NCI-H1092 treated with DMSO at 0.1 percent for 48 hours (cell line): ENCODE measurements around the gene HAO2.

Experiments
- DNase-seq: peaks from one replicate; lab custom pipeline; 2025; lab: John Stamatoyannopoulos, UW

The HAO2 gene

DNA sequence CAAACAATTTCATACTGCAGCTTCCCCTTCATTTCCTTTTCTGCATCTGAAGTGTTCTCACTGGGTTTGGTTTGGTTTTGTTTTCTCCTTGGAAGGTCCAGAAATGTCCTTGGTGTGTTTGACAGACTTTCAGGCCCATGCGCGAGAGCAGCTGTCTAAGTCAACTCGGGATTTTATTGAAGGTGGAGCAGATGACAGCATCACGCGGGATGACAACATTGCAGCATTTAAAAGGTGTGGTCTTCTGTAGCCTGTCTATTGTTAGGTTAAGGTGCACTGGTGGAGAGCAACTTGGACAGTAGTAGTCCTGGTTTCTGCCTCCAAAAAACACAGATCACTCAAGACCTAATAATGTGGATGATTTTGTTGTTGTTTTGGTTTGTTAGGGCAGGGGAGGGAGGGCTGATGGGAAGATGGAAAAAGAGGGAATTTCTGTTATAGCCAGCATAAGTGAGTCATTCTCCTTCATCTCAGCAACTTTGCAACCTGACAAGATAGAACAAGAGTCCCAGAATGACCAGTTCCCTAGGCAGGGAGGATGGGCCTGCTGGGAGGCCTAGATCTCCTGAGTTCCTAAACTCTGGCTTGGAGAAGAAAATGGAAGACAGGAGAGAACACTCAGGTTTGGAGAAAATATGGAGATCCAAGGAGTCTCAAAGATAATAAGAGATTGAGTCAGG is 12.5 kb downstream of the HAO2 start:
- DNase-seq: no peak

DNA sequence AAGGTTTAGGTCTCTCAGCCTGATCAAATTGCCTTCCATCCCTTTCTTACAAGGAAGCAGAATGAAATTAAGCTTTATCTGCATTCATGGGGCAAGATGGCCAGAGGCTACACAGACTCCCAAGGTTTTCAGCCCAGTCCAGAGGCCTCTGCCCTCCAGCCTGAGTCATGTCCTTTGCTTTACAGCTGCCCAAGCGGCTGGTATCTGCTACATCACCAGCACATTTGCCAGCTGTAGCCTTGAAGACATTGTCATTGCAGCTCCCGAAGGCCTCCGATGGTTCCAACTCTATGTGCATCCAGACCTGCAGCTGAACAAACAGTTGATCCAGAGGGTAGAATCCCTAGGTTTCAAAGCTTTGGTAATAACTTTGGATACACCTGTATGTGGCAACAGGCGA is 16.0 kb downstream of the HAO2 start:
- DNase-seq: no peak

DNA sequence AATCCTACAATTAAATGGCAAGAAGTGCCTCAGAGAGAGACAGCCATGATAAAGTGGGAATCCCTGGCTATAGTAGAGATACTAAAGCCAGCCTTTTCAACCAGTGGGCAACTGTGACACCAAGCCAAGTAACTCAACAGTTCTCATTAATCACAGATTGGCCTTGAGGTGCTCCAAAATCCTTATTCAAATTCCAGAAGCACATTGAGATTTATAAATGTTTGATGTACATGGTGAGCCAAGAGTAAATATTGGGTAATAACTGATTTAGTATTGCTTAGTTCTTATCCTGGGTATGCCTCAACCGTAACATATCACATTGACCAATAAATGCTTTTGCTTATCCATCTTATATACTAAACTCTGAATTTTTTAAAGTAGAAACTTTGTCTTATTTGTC is 17.1 kb downstream of the HAO2 start:
- no peak for DNase-seq

DNA sequence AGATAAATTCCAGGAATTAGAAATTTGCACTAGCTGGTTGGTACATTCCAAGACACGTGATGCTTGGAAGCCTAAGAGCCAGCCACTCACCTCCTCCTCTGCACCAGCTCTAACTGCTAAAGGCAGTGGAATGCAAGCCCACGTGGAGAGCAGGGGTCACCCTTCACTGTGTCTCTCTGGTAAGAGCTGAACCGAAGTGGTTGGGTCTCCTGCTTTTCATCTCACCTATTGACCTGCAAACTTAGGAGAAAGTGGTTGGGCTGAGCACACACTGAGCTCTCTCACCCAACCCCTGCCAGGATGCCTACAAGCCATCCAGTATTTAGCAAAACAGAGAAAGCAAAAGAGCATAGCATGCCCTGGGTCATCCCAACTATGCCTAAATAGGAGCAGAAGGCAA is 19.3 kb downstream of the HAO2 start:
- DNase-seq: no peak

DNA sequence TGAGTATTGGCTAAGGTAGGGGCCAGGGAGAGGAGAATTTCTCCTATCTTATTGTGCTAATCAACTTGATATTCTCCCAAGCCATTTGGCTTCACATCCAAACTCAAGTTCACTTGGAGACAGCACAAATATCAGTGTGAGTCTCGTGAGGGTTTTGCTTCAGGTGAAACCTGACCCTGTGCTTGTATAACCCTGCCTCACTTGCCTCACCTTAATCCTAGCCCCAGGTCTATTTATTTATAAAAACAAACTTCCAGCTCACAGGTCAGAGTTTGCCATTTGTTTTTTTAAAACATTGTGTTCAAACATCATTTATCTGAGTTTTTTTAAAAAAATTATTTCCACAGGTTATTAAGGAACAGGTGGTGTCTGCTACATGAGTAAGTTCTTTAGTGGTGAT is 19.9 kb downstream of the HAO2 start:
- DNase-seq: no peak

DNA sequence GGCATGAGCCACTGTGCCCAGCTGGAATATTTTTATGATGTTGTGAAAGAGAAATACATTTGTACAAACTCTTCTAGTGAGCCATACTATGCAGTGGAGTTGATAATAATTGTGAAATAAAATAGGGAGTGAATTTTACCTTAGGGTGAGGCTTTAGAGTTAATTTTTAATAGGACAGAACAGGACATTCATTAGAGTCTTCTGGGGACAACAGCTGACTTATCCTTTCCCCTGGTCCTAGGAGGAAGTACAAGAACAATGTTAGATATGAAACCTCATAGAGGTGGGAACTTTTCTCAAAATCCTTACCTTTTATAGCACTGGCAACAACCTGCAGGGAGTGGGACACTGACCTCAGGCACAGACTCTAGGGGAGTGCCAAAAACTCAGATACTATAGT is 21.9 kb downstream of the HAO2 start:
- DNase-seq: no peak

DNA sequence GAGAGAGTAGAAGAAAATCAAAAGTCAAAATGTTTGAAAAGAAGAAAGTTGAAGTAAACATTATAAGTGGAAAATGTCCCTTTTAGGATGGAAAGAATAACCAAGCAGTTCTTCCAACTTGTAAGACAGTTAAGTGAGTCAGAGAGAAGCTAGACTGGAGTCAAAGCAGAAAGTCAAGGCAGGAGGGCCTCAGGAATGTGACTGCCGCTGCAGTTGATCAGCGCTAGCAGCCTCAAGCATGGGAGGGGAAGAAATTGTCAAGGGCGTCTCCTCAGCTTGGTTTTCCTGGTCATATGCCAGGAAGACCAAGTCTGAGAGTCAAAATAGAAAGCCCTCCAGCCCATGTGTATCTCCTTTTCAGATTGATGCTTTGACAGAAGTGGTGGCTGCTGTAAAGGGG is 23.2 kb downstream of the HAO2 start:
- DNase-seq: no peak

DNA sequence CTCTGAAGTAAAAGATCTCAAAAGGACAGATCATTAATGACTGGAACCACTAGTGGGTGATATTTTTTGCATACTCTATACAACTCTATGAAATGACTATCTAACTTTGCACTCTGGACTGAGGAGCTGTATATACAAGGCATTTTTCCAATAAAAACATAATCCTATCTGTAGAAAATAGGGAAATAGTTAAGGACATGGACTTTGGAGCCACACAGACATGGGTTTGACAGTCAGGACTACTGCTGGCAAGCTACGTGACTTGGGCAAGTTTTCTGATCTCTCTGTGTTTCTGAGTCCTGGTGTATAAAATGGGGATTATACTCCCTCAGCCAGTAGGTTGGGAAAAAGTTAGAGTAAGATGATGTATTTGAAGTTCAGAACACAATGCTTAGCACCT is 25.5 kb downstream of the HAO2 start:
- DNase-seq: no peak

DNA sequence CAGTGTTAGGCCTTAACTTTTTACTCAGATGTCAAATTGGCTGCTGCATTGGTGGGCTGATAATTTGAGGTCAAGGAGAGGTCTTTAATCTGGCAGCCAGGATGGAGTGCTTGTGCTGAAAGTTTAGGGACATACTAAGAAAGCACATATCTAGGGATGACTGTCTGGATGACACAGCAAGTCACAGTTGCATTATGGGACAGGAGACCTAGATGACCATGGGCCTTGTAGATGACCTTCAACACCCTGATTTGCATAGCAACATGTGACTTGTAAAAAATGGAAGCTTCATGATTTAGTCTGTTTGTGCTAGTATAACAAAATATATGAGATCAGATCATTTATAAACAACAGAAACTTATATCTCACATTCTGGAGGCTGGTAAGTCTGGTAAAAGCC is 28.4 kb downstream of the HAO2 start:
- DNase-seq: no peak

DNA sequence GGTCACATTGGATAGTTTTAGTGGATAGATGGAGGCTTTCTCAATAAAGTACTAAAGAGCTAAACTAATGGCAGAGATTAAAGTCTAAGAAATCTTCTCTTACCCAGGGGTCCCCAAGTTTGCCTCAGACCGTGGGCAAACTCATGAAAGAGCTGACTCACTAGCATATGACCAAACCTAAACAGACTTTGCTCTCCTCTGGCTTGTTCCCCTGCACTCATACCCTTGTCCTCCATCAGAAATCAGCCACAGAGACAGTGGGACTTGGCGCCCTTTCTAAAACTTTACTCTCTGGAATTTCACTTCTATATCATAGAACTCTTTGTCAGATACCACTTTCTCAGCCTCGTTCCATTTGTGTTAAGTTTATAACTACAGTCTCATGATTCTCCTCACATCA is 29.4 kb downstream of the HAO2 start:
- no peak for DNase-seq

DNA sequence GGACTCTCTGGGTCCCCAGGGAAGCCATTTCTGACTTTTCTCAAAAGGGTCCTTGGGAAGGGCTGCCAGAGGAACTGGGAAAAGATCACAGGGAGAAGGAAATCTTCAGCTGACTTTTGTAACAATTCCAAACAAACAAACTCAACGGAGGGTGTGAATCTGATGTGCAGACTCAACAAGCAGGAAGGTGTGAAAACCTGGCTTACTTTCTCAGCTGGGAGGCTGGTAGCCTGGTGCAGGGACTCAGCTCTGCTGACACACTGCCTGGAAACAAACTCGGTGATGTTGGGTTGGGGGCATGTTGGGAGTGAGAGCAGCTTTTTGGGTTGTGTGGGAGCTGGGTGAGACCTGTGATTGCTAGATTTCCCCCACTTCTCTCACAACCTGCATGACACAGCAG is 36.2 kb downstream of the HAO2 start:
- DNase-seq: no peak

DNA sequence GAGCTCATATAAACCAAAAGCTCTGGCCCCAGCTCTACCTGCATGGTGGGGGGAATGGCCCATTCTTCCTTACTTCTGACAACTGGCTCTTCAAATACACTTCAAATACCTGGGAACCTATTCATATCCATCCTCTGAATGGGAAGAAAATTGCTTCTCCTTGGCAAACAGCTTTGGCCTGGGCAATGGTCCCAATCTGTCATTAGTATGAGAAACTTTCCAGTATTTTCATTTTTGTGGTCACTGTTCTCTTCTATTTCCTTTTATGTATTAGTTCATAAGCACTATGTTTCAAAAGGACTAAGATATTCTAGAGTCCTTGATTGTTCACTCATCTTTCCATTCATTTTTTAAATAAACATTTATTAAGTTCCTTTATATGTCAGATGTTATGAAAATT is 41.1 kb downstream of the HAO2 start:
- peak; percentile 8 for DNase-seq

DNA sequence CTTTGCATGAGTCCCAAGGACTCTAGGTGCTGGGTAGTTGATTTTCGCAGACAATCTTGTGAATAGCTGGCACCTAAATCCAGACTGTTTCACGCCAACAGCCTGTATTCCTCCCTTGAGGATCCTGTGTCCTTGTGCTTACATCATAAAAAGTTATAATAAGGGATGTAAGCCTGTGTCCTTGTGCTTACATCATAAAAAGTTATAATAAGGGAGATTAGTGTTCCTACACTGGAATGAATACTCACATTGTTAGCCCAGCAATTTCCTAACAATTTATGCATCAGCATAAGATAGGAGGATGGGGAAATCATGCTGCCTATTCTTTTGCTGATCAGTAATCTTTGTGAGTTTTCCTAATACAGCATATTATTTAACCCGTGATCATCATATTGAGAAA is 42.4 kb downstream of the HAO2 start:
- DNase-seq: no peak

DNA sequence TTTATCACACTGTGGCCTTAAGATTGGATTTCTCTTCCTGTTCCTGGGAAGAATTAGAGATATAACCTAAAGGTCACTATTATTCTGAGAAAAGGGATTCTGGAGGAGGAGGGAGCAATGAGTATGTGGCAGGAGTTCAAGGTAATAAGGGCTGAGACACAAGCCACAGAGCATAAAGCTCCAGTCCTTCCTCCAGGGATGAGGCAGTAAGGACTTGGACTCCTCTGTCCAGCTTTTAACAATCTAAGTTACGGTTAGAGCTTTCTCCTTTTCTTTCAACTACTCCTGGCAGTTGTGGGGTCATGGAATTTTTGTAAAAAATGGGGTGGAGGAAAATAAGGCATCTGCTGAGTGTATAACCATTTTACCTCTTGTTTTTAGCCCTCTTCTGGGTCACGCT is 46.4 kb downstream of the HAO2 start, which contains the start of gene HSD3B2:
Gene HSD3B2, plus strand, starts transcription at position 201 of the 400 bp plus-strand sequence. CDS start 270 bp downstream, outside the sequence.
- DNase-seq: no peak

DNA sequence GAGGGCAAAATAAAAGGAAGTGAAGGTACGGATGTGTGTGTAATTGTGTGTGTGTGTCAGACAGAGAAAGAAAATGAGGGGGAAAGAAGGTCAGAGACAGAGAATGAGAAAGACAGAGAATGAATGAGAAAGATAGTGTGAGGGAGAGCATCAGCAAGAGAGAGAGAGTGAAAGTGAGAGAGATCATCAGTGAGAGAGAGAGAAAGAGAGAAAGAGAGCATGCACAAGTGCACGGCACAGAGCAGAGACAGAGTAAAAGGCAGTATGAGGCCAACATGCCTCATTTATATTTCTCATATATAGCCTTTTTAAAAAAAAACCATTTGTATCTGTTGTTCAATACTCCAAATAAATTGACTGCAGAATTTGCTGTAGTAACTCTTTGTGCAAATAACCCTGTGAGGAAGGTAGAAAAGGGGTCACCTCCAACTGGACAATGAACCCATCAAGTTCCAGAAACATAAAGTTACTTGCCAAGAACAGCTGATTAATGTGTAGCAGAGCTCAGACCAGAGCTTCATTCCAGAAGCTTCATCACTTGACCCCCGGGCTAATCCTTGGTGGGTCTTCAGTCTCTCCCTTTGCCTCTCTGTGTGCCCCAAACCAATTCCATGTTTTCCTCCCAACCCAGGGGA is 47.5 kb downstream of the HAO2 start:
- no peak for DNase-seq

DNA sequence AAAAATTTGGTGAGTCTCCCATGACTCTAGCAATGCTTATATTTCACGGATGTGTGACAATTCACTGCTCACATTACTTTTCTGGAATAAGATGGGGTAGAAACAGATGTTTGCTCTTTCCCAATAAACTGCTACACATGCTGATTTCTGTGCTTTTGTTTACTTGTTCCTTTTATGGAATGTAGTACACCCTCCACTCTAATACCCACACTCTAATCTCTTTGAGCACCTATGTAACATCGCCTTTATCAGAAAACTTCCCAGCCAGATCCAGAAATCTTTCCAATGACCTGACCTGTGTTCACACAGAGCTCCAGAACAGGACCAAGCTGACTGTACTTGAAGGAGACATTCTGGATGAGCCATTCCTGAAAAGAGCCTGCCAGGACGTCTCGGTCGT is 50.5 kb downstream of the HAO2 start:
- no peak for DNase-seq

DNA sequence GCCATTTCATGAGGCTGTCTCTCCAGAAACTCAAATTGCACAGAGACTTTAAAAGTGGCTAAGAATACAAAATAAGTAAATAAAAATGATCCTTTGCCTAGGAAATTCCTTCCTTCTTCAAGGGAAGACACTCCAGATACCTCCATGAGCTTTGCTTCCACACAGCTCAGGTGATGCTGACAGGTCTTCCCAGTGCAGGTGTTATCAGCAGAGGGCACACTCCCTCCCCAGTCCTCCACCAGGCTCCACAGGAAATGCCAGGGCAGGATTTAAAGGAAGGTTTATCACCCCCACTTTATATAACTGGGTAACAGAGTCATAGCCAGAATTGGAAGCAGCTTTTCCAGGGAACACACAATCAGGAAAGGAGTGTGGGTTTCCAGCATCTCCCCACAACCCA is 52.1 kb downstream of the HAO2 start:
- no peak for DNase-seq

DNA sequence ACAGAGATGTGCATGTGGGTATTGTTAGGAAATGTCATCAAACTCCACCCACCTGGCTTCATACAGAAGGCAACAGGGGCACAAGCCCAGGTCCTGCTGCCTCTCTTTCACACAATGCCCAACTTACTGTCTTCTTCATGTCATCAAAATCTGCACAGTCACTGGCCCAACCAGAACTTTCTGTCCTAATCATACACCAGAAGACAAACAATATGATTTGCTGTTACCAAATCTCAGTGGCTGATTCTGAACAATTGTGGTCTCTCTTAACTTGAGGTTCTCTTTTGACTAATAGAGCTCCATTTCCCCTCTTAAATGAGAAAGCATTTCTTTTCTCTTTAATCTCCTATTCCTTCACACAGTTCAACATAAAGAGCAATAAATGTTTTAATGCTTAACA is 54.0 kb downstream of the HAO2 start:
- no peak for DNase-seq

DNA sequence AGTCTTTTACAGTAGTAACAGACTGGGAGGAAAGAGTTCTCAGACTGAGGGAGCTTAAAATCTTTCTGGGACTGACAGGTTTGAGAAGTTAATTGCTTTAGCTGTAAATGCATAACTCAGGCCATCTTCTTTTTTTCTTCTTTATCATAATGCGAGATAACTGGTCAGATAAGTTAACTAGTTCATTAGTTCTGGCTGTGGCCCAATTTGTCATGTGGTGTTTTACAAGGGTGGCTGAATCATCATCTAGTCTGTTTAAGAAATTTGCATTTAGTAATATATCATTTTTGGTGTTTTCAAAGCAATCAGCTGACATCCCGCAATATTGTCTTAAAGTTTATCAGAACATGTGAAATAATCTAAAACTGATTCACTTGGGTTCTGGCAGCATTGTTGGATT is 60.4 kb downstream of the HAO2 start:
- no peak for DNase-seq

DNA sequence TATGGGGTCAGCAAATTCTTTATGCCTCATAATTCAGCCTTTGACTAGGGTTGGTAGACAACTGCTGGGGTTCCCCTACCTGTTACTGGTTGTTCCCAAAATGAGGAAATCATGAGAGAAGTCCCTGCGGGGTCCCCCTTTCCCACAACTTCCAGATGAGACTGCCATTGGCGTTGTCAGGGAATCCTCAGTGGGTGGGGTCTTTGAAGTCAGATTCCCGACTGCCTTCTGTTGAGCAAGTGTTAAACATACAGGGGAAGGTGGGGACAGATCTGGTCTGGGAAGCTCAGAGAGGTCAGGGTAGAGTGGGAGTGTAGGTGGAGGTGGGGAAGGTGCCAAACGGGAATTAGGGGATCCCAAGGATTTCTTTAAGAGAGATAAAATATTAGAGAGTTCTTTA is 61.1 kb downstream of the HAO2 start:
- DNase-seq: no peak

DNA sequence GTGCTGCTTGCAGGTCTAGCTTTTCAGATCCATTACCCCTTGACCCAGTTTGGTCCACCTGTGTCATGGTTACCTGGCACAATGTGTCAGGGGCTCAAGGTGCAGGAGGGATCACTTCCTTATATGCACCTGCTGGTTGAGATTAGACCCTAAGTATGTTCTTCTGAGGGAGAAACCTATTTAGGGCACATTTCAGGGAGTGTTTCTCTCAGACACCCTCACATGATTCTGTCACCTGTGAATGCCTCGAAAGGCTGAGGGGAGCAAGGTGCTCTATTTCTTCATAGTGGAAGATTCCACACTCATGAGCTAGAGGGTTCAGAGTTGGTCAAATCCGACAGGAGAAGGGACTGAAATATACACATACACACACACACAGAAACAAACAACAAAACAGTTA is 61.9 kb downstream of the HAO2 start:
- no peak for DNase-seq

DNA sequence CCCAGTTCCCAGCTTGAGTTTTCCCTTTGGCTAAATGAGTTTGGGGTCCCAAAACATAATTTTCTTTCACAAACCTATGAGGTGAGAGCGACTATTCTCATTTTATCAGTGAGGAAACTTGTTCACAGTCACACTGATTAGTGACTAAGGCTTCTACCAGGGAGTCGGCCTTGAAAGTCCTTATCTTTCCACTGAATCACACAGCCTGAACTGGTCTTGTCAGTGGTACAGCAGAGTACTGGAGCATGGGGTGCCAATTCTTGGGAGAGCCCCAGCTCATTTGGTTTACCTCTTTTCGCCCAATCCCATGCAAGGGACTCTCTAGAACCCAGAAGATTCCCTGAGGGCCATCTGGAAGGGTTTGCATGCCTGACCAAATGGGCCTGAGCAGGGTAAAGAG is 63.3 kb downstream of the HAO2 start:
- DNase-seq: no peak

DNA sequence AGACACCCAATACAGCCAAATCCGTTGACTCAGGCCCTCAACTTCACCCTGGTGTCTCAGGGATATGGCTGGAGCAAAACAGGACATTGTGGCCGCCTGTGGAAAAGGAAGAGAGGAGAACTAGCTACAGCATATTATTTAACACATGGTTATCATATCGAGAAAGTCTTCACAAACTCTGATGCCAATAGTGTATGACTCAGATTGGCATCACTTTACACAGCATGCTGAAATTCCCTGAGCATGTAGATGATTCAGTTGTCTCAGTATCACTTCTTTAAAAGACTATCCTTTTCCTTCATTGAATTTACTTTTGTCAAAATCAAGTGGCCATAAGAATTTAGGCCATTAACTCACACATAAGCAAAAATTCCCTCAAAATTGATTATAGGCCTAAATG is 66.5 kb downstream of the HAO2 start:
- DNase-seq: no peak

DNA sequence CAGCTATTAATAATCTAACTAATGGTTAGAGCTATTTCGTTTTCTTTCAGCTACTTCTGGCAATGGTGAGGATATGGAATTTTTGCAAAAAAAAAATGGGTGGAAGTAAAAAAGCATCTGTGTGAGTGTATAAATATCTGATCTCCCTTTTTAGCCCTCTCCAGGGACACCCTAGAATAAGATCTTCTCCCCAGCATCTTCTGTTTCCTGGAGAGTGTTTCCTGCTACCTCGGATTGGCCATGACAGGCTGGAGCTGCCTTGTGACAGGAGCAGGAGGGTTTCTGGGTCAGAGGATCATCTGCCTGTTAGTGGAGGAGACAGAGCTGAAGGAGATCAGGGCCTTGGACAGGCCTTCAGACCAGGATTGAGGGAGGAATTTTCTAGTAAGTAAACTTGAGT is 70.2 kb downstream of the HAO2 start:
- DNase-seq: no peak
